Ramos (cell line): ENCODE measurements around the gene DBNDD1.
"Not testable (repeated sequence)": the region's sequence is repeated elsewhere in the genome, so short reads cannot be mapped to it uniquely, and the experiment has no call there.

ENCODE experiments used
- in situ Hi-C: fragments of 300-500 bp; cut with MboI; formaldehyde crosslinking; loops from one replicate; pipeline ENCODE4 v1.14.3; 2022; ENCODE audit warnings: low sequenced_read_pairs; ENCODE audit not compliant: unreplicated experiment

Gene DBNDD1

DNA sequence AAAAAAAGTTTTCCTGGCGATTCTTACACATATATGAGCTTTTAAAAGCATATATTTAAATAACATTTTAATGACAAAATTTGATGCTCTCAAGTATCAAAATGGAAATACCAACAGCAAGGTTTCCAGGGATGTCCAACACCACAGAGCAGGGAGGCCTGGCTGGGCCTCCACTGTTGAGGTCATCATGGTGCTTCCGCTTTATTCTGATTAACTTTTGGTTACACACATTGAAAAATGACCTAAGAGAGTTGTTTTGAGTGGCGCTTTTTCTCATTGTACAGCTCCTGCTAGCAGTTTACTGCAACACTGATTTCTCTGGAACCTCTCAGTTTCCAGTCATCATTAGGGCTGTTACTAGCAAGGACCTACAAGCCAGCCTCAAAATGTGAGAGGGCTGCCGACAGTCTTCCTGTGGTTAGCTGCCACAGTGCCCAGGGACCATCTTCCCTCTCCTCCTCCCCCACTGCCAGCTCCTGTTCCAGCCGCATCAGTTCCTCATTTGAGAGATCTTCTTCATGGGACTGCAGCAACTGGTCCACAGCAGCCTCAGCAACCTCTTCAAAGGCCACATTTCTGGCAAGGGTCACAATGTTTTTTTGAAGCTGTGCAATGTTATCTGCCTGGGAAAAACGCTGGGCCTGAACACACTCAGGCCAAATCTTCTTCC is 49.4 kb downstream of the DBNDD1 start:
- in situ Hi-C loops: no loop called here

DNA sequence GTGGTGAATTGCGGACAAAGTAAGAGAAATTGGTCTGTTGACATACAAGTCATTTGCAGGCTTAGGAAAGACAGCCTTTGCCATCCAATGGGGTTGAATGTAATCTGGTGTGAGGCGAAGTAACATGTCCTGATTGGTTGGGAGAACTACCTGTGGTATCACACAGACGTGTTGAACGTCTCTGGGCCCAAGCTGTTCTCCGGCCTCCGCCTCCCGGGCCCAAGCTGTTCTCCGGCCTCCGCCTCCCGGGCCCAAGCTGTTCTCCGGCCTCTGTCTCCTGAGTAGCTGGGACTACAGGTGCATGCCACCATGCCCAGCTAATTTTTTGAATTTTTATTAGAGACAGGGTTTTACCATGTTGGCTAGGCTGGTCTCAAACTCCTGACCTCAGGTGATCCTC is 51.2 kb downstream of the DBNDD1 start:
- in situ Hi-C loops: not testable (repeated sequence)

DNA sequence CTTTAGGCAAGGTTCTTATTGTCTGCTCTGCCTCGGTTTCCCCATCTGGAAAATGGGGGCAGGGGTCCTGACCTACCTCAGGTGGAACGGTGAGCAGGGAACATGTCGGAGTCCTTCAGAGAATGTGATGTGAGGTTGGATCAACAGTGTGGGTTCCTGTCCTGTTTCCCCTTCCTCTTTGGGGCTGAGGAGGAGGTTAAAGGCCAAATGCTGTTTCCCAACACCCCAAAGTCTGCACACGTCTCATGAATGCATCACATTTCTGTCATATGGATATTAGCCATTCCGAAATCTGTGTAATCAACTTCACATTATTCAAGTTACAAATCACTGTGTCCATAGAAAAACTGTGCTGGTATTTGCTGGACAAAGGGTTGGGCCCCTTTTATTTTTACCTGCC is 51.8 kb downstream of the DBNDD1 start:
- in situ Hi-C loops: not testable (repeated sequence)

DNA sequence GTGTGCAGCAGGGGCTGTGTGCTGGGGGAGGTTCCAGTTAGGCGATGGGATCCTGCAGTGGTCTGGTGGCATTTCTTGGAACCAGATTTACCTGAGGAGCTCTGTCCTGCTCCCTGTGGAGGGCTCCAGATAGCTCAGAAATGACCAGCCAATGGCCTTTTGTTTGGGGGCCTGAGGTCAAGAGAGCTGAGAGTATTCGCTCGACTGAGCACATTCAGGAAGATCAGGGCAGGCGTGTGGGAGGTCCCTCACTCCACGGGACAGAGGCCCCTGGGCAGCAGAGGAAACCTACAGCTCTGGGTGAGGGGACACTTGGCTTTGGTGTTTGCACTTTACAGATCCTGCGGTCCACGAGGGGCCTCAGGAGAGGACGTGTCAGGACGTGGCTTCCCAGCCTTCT is 52.5 kb downstream of the DBNDD1 start:
- in situ Hi-C loops: no loop called here

DNA sequence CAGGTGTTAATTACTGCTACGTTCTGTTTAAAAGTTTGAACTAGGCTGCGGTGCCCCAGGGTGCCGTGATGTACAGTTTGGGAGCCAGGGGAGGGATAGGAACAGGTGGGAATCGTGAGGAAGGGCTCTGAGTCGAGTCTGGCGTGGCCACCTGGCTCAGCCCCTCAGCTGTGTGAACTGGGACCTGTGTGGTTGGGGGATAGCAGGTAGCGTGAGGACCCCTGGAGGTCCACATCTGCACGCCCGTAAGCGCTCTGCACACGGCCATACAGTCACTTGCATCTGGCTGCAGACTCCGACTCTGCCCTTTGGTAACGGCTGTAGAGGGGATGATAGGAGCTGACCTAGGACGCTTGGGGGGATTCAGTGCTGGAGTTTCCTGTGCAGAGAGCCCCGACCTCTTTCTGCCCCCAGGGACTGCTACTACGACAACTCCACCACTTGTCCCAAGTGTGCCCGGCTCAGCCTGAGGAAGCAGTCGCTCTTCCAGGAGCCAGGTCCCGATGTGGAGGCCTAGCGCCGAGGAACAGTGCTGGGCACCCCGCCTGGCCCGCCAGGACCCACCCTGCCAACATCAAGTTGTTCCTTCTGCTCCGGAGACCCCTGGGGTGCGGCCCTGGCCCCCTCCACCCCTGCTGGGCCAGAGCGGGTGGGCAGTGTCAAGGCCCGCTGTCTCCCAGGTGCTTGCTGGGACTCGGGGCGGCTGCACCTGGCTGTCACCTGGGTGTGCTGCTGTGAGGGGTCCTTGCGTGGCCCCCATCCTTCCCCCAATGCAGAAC is 53.6 kb downstream of the DBNDD1 start:
- in situ Hi-C loops: no loop called here

DNA sequence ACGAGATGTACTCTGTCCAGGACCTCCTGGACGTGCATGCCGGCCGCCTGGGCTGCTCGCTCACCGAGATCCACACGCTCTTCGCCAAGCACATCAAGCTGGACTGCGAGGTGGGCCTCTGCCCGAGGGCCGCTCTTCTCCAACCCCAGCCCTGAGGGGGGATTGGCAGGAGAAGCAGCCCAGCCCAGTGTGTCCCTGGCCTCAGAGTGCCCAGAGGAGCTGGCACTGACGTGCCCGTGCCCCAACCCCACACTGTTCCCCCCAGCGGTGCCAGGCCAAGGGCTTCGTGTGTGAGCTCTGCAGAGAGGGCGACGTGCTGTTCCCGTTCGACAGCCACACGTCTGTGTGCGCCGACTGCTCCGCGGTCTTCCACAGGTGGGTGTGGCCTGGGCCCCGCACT is 55.1 kb downstream of the DBNDD1 start:
- in situ Hi-C loops: no loop called here

DNA sequence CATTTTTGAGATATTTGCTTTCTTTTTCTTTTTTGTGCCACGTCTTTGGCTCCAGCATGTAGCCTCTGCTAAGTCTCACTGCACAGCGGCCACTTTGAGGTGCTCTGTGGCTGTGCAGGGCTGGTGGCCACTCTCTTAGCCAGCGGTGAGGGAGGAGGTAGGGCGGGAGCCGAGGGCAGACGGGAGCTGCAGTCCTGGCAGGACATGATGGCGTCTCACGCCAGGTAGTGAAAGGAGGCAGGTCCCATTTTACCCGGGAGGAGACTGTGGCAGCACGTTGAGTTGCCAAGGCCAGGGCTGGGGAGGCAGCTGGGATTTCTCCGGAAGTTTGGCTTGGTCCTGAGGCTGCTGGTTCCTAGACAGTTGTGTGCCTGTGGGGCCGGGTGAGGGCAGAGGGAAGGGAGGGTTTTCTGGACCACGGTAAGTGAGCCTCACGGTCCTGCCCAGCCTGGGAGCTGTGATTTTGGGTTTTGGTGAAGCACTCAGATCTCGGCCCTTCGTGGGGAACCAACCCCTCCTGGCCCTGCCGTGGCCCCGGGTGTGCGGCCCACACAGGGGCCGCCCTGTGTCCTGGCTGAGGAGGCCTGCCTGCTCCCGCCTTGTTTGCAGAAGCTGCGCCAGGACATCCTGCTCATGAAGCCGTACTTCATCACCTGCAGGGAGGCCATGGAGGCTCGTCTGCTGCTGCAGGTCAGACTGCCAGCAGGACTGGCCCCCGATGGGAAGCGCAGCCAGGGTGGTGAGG is 56.3 kb downstream of the DBNDD1 start:
- in situ Hi-C loops: no loop called here

DNA sequence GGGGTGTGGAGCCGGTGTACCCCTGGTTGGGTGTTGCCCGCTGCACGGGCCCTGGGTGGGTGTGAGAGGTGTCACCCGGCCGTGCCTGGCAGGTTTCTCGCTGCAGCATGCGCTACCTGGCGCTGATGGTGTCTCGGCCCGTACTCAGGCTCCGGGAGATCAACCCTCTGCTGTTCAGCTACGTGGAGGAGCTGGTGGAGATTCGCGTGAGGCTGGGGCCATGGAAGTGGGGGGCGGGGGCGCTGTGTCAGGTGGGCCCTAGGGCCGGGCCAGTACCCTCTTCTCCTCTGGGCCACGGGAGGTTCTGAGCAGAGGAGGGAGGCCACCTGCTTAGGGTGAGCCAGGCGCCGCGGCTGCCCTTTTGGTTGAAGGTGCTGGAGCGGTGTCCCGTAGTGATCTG is 57.3 kb downstream of the DBNDD1 start:
- in situ Hi-C loops: no loop called here

DNA sequence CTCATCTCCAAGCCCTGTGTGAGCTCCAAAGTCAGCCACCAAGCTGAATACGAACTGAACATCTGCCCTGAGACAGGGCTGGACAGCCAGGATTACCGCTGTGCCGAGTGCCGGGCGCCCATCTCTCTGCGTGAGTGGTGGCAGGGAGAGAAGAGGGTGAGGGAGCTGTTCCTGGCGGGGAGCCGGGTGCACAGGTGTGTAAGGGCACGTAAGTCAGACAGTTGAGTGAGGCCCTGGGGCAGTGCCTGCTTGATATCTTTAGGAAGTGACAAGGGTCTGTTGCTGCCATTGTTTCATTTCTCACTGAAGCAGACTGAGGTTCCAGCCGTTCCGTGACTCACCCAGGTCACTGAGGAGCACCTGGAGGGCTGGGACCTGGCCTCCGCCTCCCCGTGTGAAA is 58.3 kb downstream of the DBNDD1 start:
- in situ Hi-C loops: no loop called here

DNA sequence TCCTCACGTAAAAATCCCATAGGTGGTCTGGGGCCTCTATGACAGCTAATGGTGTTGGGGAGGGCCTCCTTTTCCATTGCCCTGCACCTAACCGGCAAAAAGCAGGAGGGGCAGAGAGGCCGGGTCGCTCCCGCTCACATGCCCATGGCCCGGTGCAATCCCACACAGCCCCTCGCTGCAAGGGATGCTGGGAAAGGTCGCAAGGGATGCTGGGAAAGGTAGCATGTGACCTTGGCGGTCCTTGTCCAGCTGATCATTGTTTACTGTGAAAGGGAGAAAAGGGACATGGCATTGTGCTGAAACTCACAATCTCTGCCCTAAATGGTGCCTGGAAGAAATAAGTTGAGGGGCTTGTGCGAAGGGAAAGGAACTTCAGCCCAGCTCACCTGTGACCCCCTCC is 60.7 kb downstream of the DBNDD1 start:
- in situ Hi-C loops: no loop called here

DNA sequence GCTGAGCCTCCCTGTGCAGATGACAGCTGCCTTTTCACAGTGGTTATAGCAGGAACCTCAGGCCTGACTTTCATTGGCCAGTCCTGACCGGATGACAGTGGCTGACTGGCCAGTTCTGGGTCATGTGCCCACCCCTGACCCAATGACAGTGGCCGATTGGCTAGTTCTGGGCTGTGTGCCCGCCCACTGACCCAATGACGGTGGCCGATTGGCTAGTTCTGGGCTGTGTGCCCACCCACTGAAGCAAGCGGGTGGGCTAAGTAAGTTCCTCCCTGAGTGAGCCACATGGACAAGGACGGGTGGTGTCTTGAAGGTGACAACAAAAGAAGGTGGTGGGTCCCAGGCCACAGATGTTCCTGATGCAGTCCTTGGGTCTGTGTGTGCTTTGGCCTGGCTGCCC is 61.2 kb downstream of the DBNDD1 start:
- in situ Hi-C loops: no loop called here

DNA sequence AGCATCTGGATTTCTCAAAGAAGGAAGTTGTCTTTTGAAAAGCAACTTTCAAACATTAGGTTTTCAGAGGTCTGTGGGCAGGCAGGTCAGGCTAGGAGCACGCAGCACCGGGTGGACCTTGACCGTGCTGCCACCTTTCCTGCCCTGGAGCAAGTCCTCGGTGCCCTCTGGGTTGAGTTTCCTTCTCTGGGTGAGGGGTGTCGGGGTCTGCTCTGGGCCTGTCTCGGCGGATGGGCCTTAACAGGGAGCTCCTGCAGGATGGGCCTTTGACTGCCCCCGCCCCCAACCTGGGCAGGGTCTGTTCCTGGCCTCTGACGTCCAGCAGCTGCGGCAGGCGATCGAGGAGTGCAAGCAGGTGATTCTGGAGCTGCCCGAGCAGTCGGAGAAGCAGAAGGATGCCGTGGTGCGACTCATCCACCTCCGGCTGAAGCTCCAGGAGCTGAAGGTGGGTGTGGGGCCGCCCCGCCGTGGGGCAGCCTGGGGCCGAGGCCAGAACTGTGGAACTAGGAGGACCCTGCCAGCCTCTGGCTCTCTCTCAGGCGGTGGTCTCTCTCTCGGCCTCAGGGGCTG is 62.0 kb downstream of the DBNDD1 start:
- in situ Hi-C loops: no loop called here

DNA sequence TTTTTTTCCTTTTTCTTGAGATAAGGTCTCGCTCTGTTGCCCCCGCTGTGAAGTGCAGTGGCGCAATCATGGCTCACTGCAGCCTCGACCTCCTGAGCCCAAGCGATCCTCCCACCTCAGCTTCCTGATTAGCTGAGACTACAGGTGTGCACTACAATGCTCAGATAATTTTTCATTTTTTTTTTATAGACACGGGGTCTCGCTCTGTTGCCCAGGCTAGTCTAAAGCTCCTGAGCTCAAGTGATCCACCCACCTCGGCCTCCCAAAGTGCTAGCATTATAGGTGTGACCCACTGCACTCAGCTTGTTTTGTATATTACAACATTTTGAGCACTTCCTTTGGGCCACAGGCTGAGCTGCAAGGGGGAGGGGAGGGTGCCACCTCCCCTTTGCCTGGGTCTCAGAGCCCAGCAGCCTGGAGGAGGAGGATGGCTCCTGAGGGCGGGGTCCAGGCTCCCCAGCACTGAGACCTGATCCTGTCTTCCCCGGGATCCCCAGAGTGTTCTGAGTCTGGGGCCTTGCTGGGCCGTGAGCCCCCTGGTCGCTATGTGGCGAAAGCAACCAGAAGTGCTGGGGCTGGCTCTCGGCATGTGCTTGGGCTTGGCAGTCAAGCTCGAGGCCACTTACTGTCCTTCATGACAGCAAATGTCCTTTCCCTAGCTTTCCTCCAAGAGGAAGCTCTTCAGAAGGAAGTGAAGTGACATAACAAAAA is 62.6 kb downstream of the DBNDD1 start:
- in situ Hi-C loops: no loop called here

DNA sequence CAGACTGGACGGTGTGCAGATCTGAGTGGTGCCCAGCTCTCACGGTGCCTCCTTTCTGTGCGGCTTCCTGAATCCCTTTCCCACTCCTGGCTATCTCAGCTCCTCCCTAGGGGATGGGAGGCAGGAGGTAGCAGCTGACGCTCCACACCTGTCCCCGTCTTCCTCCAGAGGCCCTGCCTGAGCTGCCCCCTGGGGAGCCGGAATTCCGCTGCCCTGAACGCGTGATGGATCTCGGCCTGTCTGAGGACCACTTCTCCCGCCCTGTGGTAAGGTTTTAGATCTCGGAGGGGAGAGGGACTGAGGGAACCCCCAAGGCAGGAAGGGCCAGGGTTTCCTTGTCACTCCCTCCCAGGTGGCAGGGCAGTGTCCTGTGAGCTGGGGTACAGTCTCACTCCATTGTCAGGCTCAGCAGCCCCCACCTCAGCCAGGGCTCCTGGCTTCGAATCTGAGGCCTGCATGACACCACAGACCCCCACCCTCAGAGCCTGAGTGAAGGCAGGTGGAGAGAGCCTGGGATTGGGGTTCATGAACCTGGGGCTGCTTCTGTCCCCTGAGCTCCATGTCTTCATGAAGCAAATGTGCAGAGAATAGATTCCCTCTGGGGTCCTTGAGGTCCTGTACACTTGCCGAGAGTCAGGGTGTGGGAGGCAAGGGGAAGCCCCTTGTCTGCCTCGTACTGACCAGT is 64.1 kb downstream of the DBNDD1 start:
- in situ Hi-C loops: no loop called here
